ENCODE measurements around the gene CISH.

CISH gene

GRCh38 chr3:50612970-50613846, 1.6 kb upstream of the CISH start:
- peaks cover 14% of the 10 kb centered on the region for H3K4me1 ChIP-seq (ENCODE audit: insufficient read depth, poor library complexity, severe bottlenecking)
- H3K36me3 ChIP-seq (ENCODE audit: low read depth), result peaks cover 15% of the 10 kb centered on the region
- DNase-seq (ENCODE audit: low spot score), result no peak
- H3K27me3 ChIP-seq (ENCODE audit: insufficient read depth, poor library complexity, severe bottlenecking), result no peaks in the 10 kb centered on the region
- H3K9me3 ChIP-seq (ENCODE audit: severe bottlenecking), result no peaks in the 10 kb centered on the region
- H3K4me3 ChIP-seq (ENCODE audit: severe bottlenecking), result no peak overlapping the region
- no peak for ATAC-seq (ENCODE audit: low read depth)
- no peak overlapping the region for H3K27ac ChIP-seq (ENCODE audit: poor library complexity, severe bottlenecking)
- TF ChIP-seq CTCF (IDR thresholded peaks at IDR 0.05; ENCODE audit: poor library complexity, severe bottlenecking), result no peak

DNA sequence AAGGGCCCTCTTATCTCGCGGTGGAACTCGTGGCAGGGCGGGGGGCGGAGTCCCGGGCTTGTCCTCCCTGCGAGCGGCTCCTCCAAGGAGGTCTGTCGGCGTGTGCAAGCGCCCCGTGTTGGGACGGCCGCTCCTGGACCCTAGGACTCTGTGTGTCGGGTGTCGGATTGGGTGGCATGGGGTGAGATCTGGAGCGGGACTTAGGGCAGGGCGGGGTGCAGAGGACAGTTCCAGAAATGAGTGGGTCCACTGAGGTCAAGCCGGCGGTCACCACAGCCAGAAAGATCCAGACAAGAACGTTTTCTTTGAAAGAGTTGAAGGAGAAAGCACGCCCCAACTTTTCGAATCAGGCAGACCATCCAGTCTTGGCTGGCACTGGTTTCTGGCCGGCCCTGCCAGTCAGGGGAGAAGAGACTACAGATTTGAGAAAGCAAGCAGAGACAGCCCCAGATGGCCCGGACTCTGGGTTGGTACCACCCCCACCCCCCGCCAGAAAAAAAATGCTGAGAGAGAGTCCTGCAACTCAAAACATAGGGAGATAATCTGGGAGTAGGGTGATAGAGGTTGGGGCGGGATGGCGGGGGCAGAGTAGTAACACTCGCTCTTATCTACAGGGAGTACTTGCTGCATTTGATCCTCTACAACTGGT, 784 bp upstream of the CISH start:
- peaks cover 15% of the 10 kb centered on the region for H3K36me3 ChIP-seq (ENCODE audit: low read depth)
- TF ChIP-seq CTCF (IDR thresholded peaks at IDR 0.05; ENCODE audit: poor library complexity, severe bottlenecking), result no peak
- peak overlapping the region; percentile 51 for H3K4me3 ChIP-seq (ENCODE audit: severe bottlenecking)
- H3K27ac ChIP-seq (ENCODE audit: poor library complexity, severe bottlenecking), result peak overlapping the region; percentile 50
- DNase-seq (ENCODE audit: low spot score) (no peak), ATAC-seq (ENCODE audit: low read depth) (no peak)
- H3K4me1 ChIP-seq (ENCODE audit: insufficient read depth, poor library complexity, severe bottlenecking), result peaks cover 11% of the 10 kb centered on the region
- H3K9me3 ChIP-seq (ENCODE audit: severe bottlenecking), result no peaks in the 10 kb centered on the region
- H3K27me3 ChIP-seq (ENCODE audit: insufficient read depth, poor library complexity, severe bottlenecking), result no peaks in the 10 kb centered on the region

GRCh38 chr3:50610992-50611463, 546 bp downstream of the CISH start:
- H3K4me1 ChIP-seq (ENCODE audit: insufficient read depth, poor library complexity, severe bottlenecking), result peaks cover 11% of the 10 kb centered on the region
- DNase-seq (ENCODE audit: low spot score) (no peak), ATAC-seq (ENCODE audit: low read depth) (no peak)
- H3K27me3 ChIP-seq (ENCODE audit: insufficient read depth, poor library complexity, severe bottlenecking), result no peaks in the 10 kb centered on the region
- no peak for TF ChIP-seq CTCF (IDR thresholded peaks at IDR 0.05; ENCODE audit: poor library complexity, severe bottlenecking)
- peak overlapping the region; percentile 50 for H3K27ac ChIP-seq (ENCODE audit: poor library complexity, severe bottlenecking)
- H3K4me3 ChIP-seq (ENCODE audit: severe bottlenecking), result peak overlapping the region; percentile 51
- peaks cover 27% of the 10 kb centered on the region for H3K36me3 ChIP-seq (ENCODE audit: low read depth)
- H3K9me3 ChIP-seq (ENCODE audit: severe bottlenecking), result no peaks in the 10 kb centered on the region

DNA sequence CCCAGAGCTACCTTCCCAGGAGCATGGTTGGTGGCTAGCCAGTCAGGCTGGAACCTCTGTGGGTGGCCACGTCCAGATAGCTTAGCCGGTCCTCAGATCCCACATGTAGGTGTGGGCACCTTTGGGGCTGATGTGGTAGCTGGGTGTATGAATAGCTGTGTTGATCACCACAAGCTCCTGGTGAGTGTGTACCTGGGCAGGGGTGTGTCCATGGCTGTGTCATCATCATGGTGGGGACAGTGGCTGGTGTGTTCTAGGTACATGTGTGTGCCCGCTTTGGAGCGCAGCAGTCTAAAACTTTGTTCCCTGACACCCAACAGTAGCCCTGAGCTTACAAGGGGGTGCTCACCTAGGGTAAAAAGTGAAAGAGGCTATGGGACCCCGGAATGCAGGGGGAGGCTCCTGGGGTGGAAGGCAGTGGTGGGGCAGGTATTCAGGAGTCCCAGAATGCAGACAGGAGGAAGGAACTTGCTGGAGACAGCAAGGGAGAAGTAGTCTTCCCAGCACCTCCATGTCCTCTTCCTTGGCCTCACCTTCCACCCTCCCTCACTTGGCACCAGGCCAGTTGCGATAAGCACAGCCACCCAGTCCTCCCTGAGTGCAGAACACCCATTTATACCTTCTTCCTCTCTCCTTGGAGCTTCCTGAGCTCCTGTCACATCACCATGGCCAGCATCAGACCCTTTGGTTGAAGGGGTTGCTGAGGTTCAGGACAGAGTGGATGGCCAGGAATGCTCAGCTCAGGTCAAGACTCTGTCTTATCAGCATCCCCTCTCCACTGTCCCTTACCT, 1.2 kb downstream of the CISH start:
- no peak overlapping the region for H3K27ac ChIP-seq (ENCODE audit: poor library complexity, severe bottlenecking)
- H3K4me3 ChIP-seq (ENCODE audit: severe bottlenecking), result peak overlapping the region; percentile 51
- H3K27me3 ChIP-seq (ENCODE audit: insufficient read depth, poor library complexity, severe bottlenecking), result no peaks in the 10 kb centered on the region
- no peak for DNase-seq (ENCODE audit: low spot score)
- ATAC-seq (ENCODE audit: low read depth), result no peak
- no peaks in the 10 kb centered on the region for H3K9me3 ChIP-seq (ENCODE audit: severe bottlenecking)
- peaks cover 27% of the 10 kb centered on the region for H3K36me3 ChIP-seq (ENCODE audit: low read depth)
- TF ChIP-seq CTCF (IDR thresholded peaks at IDR 0.05; ENCODE audit: poor library complexity, severe bottlenecking), result no peak
- peaks cover 11% of the 10 kb centered on the region for H3K4me1 ChIP-seq (ENCODE audit: insufficient read depth, poor library complexity, severe bottlenecking)

Measured in RWPE2 (cell line).